ENCODE data around the gene SPRR3. TPM values are rescaled to one million over a fixed set of nuclear protein-coding genes. Genes with fewer than 3 reads are reported as not detected.

Gene SPRR3
- not detected in 2 replicates for total RNA-seq

GRCh38 chr1:153001382-153001781 is at the start of gene SPRR3:
TSS of gene SPRR3 (plus strand) at chr1:153001749. CDS start at chr1:153003021, 1,272 bp downstream.
- no peak for DNase-seq (ENCODE audit: low read depth in 2 of 2)

- no peak for DNase-seq (ENCODE audit: low read depth in 2 of 2)
These were observed 47.8 kb upstream of the SPRR3 start for GRCh38 chr1:152953761-152954160.

GRCh38 chr1:152954436-152954835 is 47.1 kb upstream of the SPRR3 start:
- DNase-seq (ENCODE audit: low read depth in 2 of 2) = no peak

- DNase-seq (ENCODE audit: low read depth in 2 of 2) = no peak
These were observed 44.0 kb upstream of the SPRR3 start for GRCh38 chr1:152957561-152957960.

- DNase-seq (ENCODE audit: low read depth in 2 of 2) = no peak
These were observed 42.3 kb upstream of the SPRR3 start for GRCh38 chr1:152959273-152959672.

GRCh38 chr1:152959801-152960451 is 41.6 kb upstream of the SPRR3 start:
- no peak for DNase-seq (ENCODE audit: low read depth in 2 of 2)

GRCh38 chr1:152960452-152961044 is 41.0 kb upstream of the SPRR3 start:
- DNase-seq (ENCODE audit: low read depth in 2 of 2) = no peak

GRCh38 chr1:152961226-152961891 is 40.2 kb upstream of the SPRR3 start:
- DNase-seq (ENCODE audit: low read depth in 2 of 2) = no peak

GRCh38 chr1:152962876-152963415 is 38.6 kb upstream of the SPRR3 start:
- DNase-seq (ENCODE audit: low read depth in 2 of 2) = no peak

- DNase-seq (ENCODE audit: low read depth in 2 of 2) = no peak
These were observed 37.0 kb upstream of the SPRR3 start for GRCh38 chr1:152964536-152964935.

- DNase-seq (ENCODE audit: low read depth in 2 of 2) = no peak
These were observed 35.7 kb upstream of the SPRR3 start for GRCh38 chr1:152965853-152966252.

- no peak for DNase-seq (ENCODE audit: low read depth in 2 of 2)
These were observed 34.3 kb upstream of the SPRR3 start for GRCh38 chr1:152967201-152967600.

- no peak for DNase-seq (ENCODE audit: low read depth in 2 of 2)
These were observed 33.3 kb upstream of the SPRR3 start for GRCh38 chr1:152968248-152968647.

GRCh38 chr1:152969036-152969435 is 32.5 kb upstream of the SPRR3 start:
- DNase-seq (ENCODE audit: low read depth in 2 of 2) = no peak

GRCh38 chr1:152970495-152970894 is 31.1 kb upstream of the SPRR3 start, which contains the start of gene SPRR4:
TSS of gene SPRR4 (plus strand) at chr1:152970648. CDS start at chr1:152971891, 1,243 bp downstream.
- DNase-seq (ENCODE audit: low read depth in 2 of 2) = no peak

GRCh38 chr1:152972196-152972886 is 29.2 kb upstream of the SPRR3 start:
- no peak for DNase-seq (ENCODE audit: low read depth in 2 of 2)

GRCh38 chr1:152976688-152977087 is 24.9 kb upstream of the SPRR3 start:
- no peak for DNase-seq (ENCODE audit: low read depth in 2 of 2)

- no peak for DNase-seq (ENCODE audit: low read depth in 2 of 2)
These were observed 23.9 kb upstream of the SPRR3 start for GRCh38 chr1:152977614-152978013.

- no peak for DNase-seq (ENCODE audit: low read depth in 2 of 2)
These were observed 20.9 kb upstream of the SPRR3 start for GRCh38 chr1:152980676-152981075.

- DNase-seq (ENCODE audit: low read depth in 2 of 2) = no peak
These were observed 20.2 kb upstream of the SPRR3 start for GRCh38 chr1:152981146-152981871.

GRCh38 chr1:152982076-152982475 is 19.5 kb upstream of the SPRR3 start:
- DNase-seq (ENCODE audit: low read depth in 2 of 2) = no peak

Measured in dermis microvascular lymphatic vessel endothelial cell (primary cell).